NT2/D1 (cell line): ENCODE results near the gene CNIH3.
A peak's percentile ranks its signal among the peaks of the same experiment; 100 is the strongest.

Experiments
- DNase-seq: peaks from one replicate; pipeline ENCODE4 v3.0.0-alpha.2; 2011; ENCODE audit warnings: low read depth, low spot score
- H3K27me3 ChIP-seq: 2 replicates; pipeline ENCODE4 v1.6.0; 2011; ENCODE audit warnings: mild to moderate bottlenecking; ENCODE audit not compliant: insufficient read length, insufficient read depth
- H3K36me3 ChIP-seq: 2 replicates; pipeline ENCODE4 v1.6.1; 2011; ENCODE audit warnings: mild to moderate bottlenecking, low read length, mixed read lengths; ENCODE audit not compliant: insufficient read depth, insufficient read length
- H3K4me1 ChIP-seq: 2 replicates; pipeline ENCODE4 v1.5.1; 2011; ENCODE audit not compliant: insufficient read depth, insufficient read length
- H3K4me3 ChIP-seq: 2 replicates; pipeline ENCODE4 v1.5.1; 2011; ENCODE audit warnings: low read depth; ENCODE audit not compliant: insufficient read length
- H3K9ac ChIP-seq: 2 replicates; pipeline ENCODE4 v1.6.0; 2011; ENCODE audit warnings: low read depth; ENCODE audit not compliant: insufficient read length
- H3K9me3 ChIP-seq: 2 replicates; pipeline ENCODE4 v1.5.1; 2011; ENCODE audit warnings: mild to moderate bottlenecking, low read length; ENCODE audit not compliant: insufficient read depth
- SUZ12 ChIP-seq: IDR thresholded peaks from 2 replicates; pipeline ENCODE4 v1.6.1; 2011; ENCODE audit not compliant: insufficient read length, insufficient read depth; ENCODE audit errors: extremely low read depth
- YY1 ChIP-seq: IDR thresholded peaks from 2 replicates; pipeline ENCODE4 v1.6.1; 2011; ENCODE audit not compliant: insufficient read length, insufficient read depth
- ZNF274 ChIP-seq: IDR thresholded peaks from 2 replicates; pipeline ENCODE4 v1.6.1; 2011; ENCODE audit warnings: mild to moderate bottlenecking, low read depth, low read length

CNIH3 gene

DNA sequence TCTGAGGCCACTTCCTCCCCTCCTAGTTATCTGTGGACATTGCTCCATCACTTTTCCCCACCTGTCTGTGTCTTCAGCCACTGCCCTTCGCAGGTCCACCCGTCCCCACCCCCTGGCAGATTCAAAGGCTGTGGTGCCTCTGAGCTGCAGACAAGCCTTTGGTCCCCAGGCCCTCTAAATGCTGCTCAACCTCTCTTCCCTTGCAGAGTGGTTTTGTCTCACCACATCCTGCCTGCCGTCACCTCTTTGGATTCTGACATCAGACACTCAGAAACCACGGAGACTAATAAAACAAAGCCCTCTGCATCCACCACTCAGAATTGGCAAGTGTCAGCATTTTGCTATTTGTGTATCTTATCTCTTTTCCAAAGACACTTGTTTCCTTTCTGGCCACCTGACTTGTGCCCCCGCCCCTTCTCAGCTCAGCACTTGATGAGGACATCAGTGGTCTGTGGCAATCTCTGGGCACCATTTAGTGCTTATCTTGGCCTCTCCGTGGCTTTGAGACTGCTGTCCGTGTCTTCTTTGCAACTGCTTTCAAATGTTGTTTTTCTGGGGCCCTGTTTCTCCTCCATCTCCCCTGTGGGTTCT lies 7.7 kb downstream of the CNIH3 start:
- no peak overlapping the region for H3K4me3 ChIP-seq
- H3K9me3 ChIP-seq: peaks cover 10% of the 10 kb centered on the region; the same call in 1 of the 2 replicates
- peaks cover 18% of the 10 kb centered on the region for H3K36me3 ChIP-seq
- H3K27me3 ChIP-seq: peaks cover 10% of the 10 kb centered on the region
- H3K4me1 ChIP-seq: peaks cover 6% of the 10 kb centered on the region
- H3K9ac ChIP-seq: no peak overlapping the region
- no peak for DNase-seq
- TF ChIP-seq SUZ12 (no peak), ZNF274 (no peak), YY1 (no peak)

DNA sequence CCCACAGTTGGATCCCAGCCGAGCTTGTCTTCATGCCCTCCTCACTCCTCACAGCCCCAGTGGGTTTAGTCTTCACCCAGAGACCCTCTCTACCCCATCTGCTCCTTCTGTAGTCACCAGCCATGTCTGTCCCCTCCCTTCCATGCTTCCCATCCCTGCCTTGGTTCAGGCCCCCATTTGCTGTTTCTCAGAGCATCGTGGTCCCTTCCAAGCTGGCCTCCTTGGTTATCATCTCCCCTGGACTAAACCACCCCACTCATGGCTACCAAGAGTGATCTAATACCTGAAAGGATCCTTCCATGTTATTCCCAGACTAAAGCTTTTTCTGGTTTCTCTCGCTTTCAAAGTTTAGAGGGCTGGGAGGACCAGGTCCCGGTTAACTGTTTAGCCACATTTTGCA lies 8.3 kb downstream of the CNIH3 start:
- H3K4me3 ChIP-seq: no peak overlapping the region
- peaks cover 18% of the 10 kb centered on the region for H3K36me3 ChIP-seq
- H3K4me1 ChIP-seq: peaks cover 6% of the 10 kb centered on the region
- no peak overlapping the region for H3K9ac ChIP-seq
- no peak for DNase-seq
- peaks cover 4% of the 10 kb centered on the region for H3K27me3 ChIP-seq
- H3K9me3 ChIP-seq: peaks cover 10% of the 10 kb centered on the region; the same call in 1 of the 2 replicates
- no peak for TF ChIP-seq ZNF274
- no peak for TF ChIP-seq YY1

DNA sequence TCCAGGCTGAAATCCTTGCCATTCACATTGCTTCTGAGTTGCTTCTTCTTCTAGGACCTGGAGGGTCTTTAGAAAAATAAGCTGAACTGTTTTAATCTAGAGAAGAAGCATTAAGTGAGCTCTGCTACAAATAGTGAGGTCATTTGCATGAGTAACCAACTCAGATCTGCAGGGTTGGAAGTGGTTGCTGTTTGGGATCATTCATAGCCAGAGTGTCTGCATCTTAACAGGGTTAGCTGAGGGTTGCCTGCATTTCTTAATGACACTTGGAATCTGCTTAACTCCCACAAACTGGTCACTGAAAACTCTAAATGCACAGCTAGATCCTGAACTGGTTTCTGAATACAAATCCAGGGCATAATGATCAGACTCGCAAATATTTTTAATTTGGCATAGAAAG lies 9.9 kb downstream of the CNIH3 start:
- peaks cover 14% of the 10 kb centered on the region for H3K36me3 ChIP-seq
- no peak overlapping the region for H3K9ac ChIP-seq
- peaks cover 10% of the 10 kb centered on the region; the same call in 1 of the 2 replicates for H3K9me3 ChIP-seq
- no peak overlapping the region for H3K4me3 ChIP-seq
- no peak for DNase-seq
- TF ChIP-seq SUZ12 (no peak), ZNF274 (no peak), YY1 (no peak)
- peaks cover 6% of the 10 kb centered on the region for H3K4me1 ChIP-seq
- no peaks in the 10 kb centered on the region for H3K27me3 ChIP-seq

DNA sequence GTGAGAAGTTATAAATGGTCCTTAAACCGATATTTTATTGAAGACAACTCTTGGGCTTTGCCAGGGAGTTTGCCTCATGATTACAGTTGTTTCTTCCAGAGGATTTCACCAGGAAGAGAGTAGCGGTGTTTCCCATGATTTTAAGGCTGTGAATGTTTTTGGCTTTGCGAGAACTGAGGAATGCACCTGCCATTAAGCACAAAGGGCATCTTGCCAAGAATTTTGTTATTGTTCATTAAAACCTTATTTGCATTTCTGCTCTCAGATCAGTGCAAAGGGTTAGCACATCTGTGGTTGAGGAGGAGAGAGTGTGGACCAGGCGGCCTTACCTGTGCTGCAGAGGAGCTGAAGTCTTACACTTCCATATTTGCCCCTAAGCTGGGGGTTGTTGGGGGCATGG lies 13.8 kb downstream of the CNIH3 start:
- no peak for DNase-seq
- H3K36me3 ChIP-seq: peaks cover 5% of the 10 kb centered on the region
- H3K27me3 ChIP-seq: no peaks in the 10 kb centered on the region
- no peak overlapping the region for H3K9ac ChIP-seq
- H3K4me1 ChIP-seq: peaks cover 5% of the 10 kb centered on the region
- H3K9me3 ChIP-seq: no peaks in the 10 kb centered on the region
- TF ChIP-seq YY1 (no peak), ZNF274 (no peak), SUZ12 (no peak)
- no peak overlapping the region for H3K4me3 ChIP-seq

DNA sequence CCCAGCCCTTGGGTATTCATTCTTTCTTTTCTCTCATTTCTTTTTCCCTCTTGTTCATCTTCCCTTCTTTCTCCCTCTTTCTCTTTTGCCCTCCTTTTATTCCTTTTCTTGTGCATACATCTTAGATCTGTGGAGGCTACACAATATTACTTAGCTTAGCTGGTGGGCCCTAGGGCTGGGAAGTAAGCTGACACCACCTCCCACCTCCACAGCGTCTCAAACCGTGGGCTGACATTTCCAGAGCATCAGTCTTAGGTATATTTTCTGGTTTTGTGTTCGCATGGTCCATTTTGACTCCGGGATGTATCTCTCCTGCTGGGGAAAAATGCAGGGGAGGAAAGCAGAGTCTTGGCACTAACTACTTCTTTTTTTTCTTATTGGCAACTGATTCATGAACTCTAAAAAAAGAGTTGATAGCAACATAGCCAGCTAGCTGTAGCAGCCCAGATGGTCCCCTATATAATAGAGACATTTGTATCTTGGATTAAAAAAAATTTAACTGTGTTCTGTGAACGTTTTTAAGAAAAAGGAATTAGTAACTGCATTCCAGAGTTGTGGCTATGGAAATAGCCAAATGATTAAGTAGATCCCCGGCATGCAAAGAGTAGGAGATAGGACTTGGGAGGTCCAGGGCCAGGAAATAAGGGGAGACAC lies 15.5 kb downstream of the CNIH3 start:
- DNase-seq: no peak
- no peaks in the 10 kb centered on the region for H3K9me3 ChIP-seq
- H3K27me3 ChIP-seq: no peaks in the 10 kb centered on the region
- TF ChIP-seq ZNF274: no peak
- no peak for TF ChIP-seq YY1
- no peak for TF ChIP-seq SUZ12
- H3K9ac ChIP-seq: no peak overlapping the region
- H3K4me3 ChIP-seq: no peak overlapping the region
- peaks cover 5% of the 10 kb centered on the region for H3K4me1 ChIP-seq
- H3K36me3 ChIP-seq: peaks cover 5% of the 10 kb centered on the region

- no peaks in the 10 kb centered on the region for H3K27me3 ChIP-seq
- H3K4me1 ChIP-seq: peaks cover 5% of the 10 kb centered on the region
- H3K9ac ChIP-seq: no peak overlapping the region
- no peaks in the 10 kb centered on the region for H3K9me3 ChIP-seq
- no peak overlapping the region for H3K4me3 ChIP-seq
- no peak for DNase-seq
- H3K36me3 ChIP-seq: peaks cover 5% of the 10 kb centered on the region
- TF ChIP-seq ZNF274 (no peak), SUZ12 (no peak), YY1 (no peak)
Observed at GRCh38 chr1:224632381-224632871, 16.3 kb downstream of the CNIH3 start.

DNA sequence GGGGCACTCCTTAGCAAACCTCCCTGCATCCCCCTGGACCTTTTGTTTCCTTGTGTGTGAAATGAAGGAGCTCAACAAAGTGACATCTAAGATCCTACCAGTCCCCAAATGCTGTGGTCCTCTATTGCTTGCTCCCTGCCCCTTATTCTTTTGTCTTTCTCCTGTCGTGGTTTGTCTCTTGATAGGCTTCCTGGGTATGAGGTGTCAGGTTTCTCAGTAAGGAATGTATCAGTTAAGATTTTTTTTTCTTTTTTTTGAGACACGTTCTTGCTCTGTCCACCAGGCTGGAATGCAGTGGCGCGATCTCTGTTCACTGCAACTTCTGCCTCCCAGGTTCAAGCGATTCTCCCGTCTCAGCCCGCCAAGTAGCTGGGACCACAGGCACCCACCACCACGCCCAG lies 16.8 kb downstream of the CNIH3 start:
- H3K4me1 ChIP-seq: peaks cover 5% of the 10 kb centered on the region
- H3K4me3 ChIP-seq: no peak overlapping the region
- H3K36me3 ChIP-seq: peaks cover 5% of the 10 kb centered on the region
- peak; percentile 56 for DNase-seq
- TF ChIP-seq SUZ12: no peak
- no peak for TF ChIP-seq YY1
- TF ChIP-seq ZNF274: no peak
- H3K9me3 ChIP-seq: no peaks in the 10 kb centered on the region
- H3K27me3 ChIP-seq: no peaks in the 10 kb centered on the region
- no peak overlapping the region for H3K9ac ChIP-seq
